HepG2 (cell line): ENCODE data around the gene TPRN.

ENCODE experiments used
- FOXO4 ChIP-seq: sonication (generic); formaldehyde crosslinking; conservative IDR thresholded peaks from 2 replicates; pipeline ENCODE4 v1.8.1; 2023; ENCODE audit warnings: missing genetic modification reagents
- TF ChIP-seq, protein P1 (sequence below): sonication (generic); formaldehyde crosslinking; IDR thresholded peaks from 2 replicates; pipeline ENCODE4 v1.4.0; 2020; ENCODE audit warnings: missing genetic modification reagents

DNA sequence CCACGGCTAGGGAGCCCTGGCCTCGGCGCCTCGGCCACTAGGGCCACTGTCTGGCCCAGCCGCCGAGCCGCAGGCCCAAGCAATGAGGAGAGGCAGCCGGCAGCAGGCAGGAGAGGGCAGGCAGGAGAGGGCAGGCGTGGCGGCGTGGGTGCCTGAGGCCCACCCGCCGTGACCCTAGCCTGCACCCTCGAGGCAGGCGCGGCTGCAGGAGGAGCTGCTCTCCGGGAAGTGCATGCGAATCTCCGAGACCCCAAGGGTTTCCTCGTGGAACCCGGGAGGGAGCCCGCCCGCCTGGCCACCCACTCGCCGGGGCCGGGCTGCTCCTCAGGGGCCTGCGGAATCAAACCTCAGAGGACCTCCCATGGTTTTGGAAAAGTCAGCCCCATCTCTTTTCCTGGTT, 52.3 kb downstream of the TPRN start:
- TF ChIP-seq, protein P1, sequence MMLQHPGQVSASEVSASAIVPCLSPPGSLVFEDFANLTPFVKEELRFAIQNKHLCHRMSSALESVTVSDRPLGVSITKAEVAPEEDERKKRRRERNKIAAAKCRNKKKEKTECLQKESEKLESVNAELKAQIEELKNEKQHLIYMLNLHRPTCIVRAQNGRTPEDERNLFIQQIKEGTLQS: no peak
- TF ChIP-seq FOXO4 (CRISPR knock-in tag): no peak
